Measurements from ENCODE around the gene HMG20B. TPM values are rescaled to one million over a fixed set of nuclear protein-coding genes. Genes with fewer than 3 reads are reported as not detected.
"Not testable (repeated sequence)": the region's sequence is repeated elsewhere in the genome, so short reads cannot be mapped to it uniquely, and the experiment has no call there.

Gene HMG20B
- total RNA-seq, 1 donor from 2014 or later: 84.2 TPM

GRCh38 chr19:3584036-3584802 lies 11.5 kb downstream of the HMG20B start:
- not testable (repeated sequence) for DNase-seq (ENCODE audit: low read depth)

- no peak for DNase-seq (ENCODE audit: low read depth)
Measured at GRCh38 chr19:3585301-3586126, 12.8 kb downstream of the HMG20B start, which contains the start of gene GIPC3. GIPC3 (plus strand) TSS chr19:3585478; CDS start chr19:3585598, 120 bp downstream.

DNA sequence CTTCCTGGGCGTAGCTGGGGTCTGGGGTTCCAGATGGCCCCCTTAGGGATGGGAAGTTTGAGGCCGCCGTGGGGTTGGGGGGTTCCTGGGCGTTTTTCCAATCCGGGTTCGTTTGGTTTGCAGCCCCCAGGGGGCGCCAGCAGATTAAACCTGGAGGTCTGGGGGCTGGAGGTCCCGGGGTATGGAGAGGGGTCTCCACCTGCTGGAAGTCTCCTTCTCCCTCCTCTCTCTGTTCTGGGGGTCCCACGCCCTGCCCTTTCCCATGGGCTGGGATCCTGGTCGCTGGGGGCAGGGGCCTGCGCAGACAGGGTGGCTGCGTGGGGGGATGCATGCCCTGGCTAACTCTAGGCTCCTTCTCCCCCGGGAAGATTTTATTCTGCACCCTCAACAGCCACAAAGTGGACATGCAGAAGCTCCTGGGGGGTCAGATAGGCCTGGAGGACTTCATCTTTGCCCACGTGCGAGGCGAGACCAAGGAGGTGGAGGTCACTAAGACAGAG lies 13.4 kb downstream of the HMG20B start:
- no peak for DNase-seq (ENCODE audit: low read depth)

DNA sequence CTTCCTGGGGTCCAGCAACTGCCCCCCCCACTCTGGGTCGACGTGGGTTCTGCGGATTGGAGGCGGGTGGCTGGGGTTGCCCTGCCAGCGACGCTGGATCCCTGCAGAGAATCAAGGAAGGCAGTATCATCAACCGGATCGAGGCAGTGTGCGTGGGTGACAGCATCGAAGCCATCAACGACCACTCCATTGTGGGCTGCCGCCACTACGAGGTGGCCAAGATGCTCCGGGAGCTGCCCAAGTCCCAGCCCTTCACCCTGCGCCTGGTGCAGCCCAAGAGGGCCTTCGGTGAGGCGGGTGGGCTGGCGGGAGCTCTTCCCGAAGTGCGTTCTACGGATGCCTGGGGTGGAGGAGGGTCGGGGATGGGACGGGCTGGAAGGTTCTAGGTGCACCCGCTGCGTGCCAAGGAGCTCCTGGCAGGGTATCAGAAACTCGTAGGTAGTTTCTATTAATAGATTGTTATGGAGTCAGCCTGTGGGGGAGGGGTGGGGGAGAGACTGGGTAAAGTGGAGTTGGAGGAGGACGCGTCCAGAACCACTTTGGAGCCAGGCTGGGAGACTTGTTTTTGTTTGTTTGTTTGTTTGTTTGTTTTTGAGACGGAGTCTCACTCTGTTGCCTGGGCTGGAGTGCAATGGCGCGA lies 14.1 kb downstream of the HMG20B start:
- no peak for DNase-seq (ENCODE audit: low read depth)

- DNase-seq (ENCODE audit: low read depth): no peak
Measured at GRCh38 chr19:3589439-3589838, 16.7 kb downstream of the HMG20B start.

GRCh38 chr19:3589949-3590348 lies 17.2 kb downstream of the HMG20B start:
- DNase-seq (ENCODE audit: low read depth): no peak

- DNase-seq (ENCODE audit: low read depth): no peak
Measured at GRCh38 chr19:3590991-3591659, 18.4 kb downstream of the HMG20B start.

DNA sequence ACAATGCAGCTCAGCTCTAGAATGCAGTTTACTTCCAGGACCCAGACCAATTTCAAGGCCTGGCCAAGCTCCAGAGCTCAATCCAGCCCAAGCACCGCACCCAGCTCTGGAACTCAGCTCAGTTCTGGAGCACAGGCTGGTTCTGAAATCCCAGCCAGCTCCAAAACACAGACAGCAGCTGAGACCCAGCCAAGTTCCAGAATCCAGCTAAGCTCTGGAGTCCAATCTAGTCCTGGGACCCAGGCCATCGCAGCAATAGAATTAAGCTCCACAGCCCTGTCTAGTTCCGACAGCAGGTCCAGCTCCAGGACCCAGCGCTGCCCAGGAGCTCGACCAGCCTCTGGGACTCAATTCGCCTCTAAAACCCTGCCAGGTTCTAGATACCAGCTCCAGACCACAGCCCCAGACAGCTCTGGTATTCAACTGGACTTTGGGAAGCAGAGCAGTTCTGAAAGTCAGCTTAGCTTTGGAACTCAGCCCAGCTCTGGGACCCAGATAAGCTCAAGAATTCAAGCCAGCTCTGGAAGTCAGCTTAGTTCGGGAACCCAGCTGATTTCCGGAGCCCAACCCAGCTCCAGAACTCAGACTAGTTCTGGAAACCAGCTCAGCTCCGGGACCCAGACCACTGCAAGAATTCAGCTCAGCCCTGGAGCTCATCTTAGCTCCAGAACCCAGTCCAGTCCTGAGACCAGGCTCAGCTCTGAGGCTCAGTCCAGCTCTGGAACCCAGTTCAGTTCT lies 19.3 kb downstream of the HMG20B start:
- DNase-seq (ENCODE audit: low read depth): no peak

DNA sequence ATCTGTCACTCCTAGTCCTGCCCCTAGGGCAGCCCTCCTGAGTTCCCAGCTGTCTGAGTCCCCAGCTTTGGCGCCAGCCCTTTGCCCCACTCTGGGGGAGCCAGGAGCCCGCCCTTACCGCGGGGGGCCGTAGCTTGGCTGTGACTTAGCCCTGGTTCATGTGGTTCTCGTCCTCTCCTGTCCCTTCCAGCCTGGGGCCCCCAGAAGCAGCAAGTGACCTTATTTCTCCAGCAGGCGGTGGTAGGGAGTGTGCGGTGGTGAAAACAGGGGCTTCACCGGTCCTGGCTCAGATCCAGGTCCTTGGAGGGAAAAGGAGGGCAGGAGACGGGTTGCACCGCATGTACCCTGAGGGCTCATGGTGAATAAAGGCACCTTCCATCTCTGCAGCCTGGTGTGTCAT lies 20.4 kb downstream of the HMG20B start:
- DNase-seq (ENCODE audit: low read depth): no peak

- DNase-seq (ENCODE audit: low read depth): no peak
Measured at GRCh38 chr19:3595521-3596061, 22.8 kb downstream of the HMG20B start.

GRCh38 chr19:3599776-3600187 lies 27.0 kb downstream of the HMG20B start:
- no peak for DNase-seq (ENCODE audit: low read depth)

GRCh38 chr19:3601021-3601420 lies 28.3 kb downstream of the HMG20B start:
- DNase-seq (ENCODE audit: low read depth): no peak

DNA sequence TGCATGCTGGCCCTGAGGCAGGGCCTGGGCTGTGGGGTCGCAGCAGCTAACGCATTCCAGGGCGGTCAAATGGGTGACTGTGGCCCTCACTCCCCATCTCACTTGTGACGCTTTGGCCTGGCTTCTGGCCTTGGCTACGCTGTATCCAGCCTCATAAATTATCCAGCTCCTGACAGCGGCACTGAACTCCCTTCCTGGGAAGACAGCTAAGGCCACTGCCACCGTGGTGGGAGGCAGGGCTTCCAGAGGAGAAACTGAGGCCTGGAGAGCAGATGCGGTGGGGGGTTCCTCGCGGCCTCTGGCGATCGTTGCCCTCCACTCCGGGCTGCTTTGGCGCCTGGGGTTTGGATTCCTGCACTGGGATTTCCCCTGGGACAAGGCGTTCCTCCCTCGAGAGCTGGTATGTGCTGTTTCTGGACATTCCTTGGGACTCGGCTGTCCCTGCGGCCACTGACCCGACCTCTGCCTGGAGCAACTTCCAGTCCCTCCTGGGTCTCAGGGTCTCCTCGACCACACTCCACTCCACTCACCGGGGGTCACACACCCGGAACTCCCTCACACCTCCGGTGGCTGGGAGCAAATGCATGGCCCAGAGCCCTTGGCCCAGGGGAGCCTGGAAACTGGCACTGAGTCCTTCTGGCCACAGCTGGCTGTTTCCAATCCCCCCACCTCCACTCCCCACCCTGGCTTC lies 30.5 kb downstream of the HMG20B start:
- DNase-seq (ENCODE audit: low read depth): peak; percentile 26

DNA sequence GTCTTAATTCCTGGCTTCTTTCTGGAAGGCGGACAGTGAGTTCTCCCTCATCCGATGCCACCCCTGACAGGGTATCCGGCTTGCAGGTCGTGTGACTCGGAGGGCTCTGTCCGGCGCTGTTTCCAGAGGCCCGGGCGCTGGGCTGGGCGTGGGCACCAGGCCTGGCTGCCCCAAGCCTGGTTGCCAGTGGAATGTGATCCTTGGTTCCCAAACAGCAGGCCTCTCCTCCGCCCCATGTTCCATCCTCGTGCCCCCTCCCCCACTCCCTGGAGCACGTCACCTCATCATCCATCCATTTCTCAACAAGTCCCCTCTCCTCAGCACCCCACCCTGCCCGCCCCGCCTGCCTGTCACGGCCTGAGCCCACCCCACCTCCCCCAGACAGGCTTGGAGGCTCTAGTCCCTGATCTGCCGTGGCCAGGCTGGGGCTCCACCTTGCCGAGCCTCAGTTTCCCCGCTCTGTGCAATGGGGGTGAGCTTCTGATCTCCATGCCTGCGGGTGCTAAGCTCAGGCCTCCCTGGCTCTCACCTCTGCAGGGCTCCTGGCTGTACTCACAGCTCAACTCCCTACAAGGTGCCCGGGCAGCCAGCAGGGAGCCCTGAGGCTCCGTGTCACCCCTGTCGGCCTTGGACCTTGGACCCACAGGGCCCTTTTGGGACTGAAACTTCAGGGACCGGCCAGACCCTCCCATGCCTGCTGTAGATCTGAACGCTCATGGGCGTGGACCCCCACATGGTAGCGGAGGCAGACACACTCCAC lies 31.7 kb downstream of the HMG20B start:
- no peak for DNase-seq (ENCODE audit: low read depth)

DNA sequence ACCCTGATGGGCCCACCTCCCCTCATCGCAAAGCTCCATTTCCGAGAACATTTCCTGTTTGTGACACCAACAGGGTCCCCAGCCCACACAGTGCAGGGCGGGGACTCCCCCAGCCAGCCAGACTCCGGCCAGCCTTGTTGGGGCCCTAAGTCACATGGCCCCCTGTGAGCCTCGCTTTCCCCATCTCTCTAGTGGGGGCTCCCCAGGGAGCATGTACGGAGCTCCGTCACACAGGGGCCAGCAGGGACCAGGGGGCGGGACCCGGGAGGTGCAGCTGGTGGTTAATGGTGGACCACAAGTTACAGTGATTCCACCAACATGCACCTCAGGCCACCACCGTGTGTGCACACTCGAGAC lies 32.2 kb downstream of the HMG20B start:
- DNase-seq (ENCODE audit: low read depth): no peak

- no peak for DNase-seq (ENCODE audit: low read depth)
Measured at GRCh38 chr19:3605361-3605760, 32.6 kb downstream of the HMG20B start.

- no peak for DNase-seq (ENCODE audit: low read depth)
Measured at GRCh38 chr19:3605770-3606169, 33.0 kb downstream of the HMG20B start.

DNA sequence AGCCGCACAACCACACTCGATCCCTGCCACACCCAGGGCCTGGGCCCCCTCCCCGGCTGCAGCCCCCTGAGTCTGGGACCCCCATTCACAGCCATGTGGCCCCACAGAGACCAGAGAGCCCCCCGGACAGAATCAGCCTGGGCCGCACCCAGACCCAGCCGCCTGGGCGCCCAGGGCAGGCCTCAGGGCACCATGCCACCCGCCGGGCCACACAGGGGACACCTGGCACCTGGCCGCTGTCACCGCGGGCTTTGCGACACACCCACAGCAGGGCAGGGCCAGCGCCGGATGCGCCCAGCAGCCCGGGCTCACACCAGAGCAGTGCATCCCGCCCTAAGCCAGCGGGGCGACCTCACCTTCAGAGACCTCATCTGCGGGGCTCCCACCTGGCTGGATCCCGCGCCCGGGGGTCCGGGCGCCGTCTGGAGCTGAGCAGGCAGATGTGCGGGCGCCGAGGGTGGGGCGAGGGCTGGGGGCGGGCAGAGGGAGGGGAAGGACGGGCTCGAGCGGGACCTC lies 33.5 kb downstream of the HMG20B start:
- no peak for DNase-seq (ENCODE audit: low read depth)

DNA sequence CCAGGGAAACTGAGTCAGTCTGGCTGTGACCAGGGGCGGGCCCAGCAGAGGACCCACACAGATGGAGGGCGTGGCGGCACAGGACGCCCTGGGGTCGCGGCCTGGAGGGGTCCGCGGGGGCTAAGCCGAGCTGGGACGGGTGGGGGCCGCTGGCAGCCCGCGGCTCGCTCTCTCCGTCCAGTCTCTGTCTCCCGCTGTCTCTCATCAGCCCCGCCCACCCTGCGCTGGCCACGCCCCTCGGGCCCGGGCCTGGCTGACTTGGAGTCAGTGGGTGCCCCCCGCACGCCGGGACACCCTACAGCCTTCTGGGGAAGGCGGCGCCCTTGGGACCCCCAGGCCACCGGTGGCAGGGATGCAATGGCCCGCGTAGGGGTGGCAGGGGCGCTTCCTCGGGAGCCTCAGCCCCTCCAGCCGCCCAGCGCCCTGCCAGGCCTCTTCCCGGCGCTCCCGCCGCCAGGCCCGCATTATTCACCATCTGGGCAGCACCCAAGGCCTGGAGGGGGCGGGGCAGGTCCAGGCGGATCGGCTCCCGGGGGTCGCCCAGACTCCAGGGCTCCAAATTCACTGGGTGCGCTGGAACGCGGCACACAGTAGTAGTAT lies 34.0 kb downstream of the HMG20B start, which contains the start of gene TBXA2R:
Gene TBXA2R, minus strand, starts transcription at position 186 of the 600 bp plus-strand sequence. CDS start 6,241 bp downstream, outside the sequence.
- no peak for DNase-seq (ENCODE audit: low read depth)

All from renal cortical epithelial cell (primary cell).